Fibroblast of lung (primary cell): ENCODE data around the gene CDH4. TPM values are rescaled to one million over a fixed set of nuclear protein-coding genes. Genes with fewer than 3 reads are reported as not detected.
"Not testable (repeated sequence)": the region's sequence is repeated elsewhere in the genome, so short reads cannot be mapped to it uniquely, and the experiment has no call there.

Experiments
- DNase-seq, 2 donors: peaks; one replicate each; pipeline versions ENCODE4 v3.0.0 to v3.0.0-alpha.2; 2010; ENCODE audit warnings: low read depth in 2 of 2
- H2AFZ ChIP-seq: 2 replicates; pipeline ENCODE4 v1.5.1; 2012; ENCODE audit warnings: low read length, control low read depth, inconsistent platforms
- H3K27ac ChIP-seq: 2 replicates; pipeline ENCODE4 v1.5.1; 2011; ENCODE audit warnings: low read length, control low read depth; ENCODE audit not compliant: insufficient read depth
- H3K27me3 ChIP-seq: 2 replicates; pipeline ENCODE4 v1.5.1; 2011; ENCODE audit warnings: mild to moderate bottlenecking, low read length; ENCODE audit not compliant: control insufficient read depth, insufficient read depth
- H3K36me3 ChIP-seq: 2 replicates; pipeline ENCODE4 v1.5.1; 2011; ENCODE audit warnings: low read length; ENCODE audit not compliant: control insufficient read depth, insufficient read depth
- H3K4me1 ChIP-seq: 2 replicates; pipeline ENCODE4 v1.5.1; 2011; ENCODE audit warnings: low read length; ENCODE audit not compliant: control insufficient read depth, insufficient read depth; ENCODE audit errors: extremely low read depth
- H3K4me2 ChIP-seq: 2 replicates; pipeline ENCODE4 v1.5.1; 2011; ENCODE audit warnings: low read length, control low read depth; ENCODE audit not compliant: insufficient read depth; ENCODE audit errors: extremely low read depth
- H3K4me3 ChIP-seq, 4 experiments: fragments of 200-600 bp in 1 of 4; sonication (generic) in 1 of 4; replicated peaks in 1 of 4; 2 replicates each; pipeline ENCODE4 v1.5.1; 2011 to 2016; ENCODE audit warnings: low read length in 4 of 4, low read depth in 3 of 4, mild to moderate bottlenecking in 3 of 4, control low read depth in 2 of 4, inconsistent platforms in 1 of 4, mixed read lengths in 1 of 4; ENCODE audit not compliant: insufficient read depth in 1 of 4; ENCODE audit errors: control extremely low read depth in 1 of 4
- H3K79me2 ChIP-seq: 2 replicates; pipeline ENCODE4 v1.5.1; 2012; ENCODE audit warnings: mild to moderate bottlenecking, low read length, inconsistent platforms; ENCODE audit not compliant: control insufficient read depth, insufficient read depth
- H3K9ac ChIP-seq: 2 replicates; pipeline ENCODE4 v1.5.1; 2011; ENCODE audit warnings: mild to moderate bottlenecking, low read length, control low read depth; ENCODE audit not compliant: insufficient read depth
- H3K9me3 ChIP-seq: 2 replicates; pipeline ENCODE4 v1.5.1; 2012; ENCODE audit warnings: low read depth, low read length; ENCODE audit not compliant: control insufficient read depth, insufficient read depth
- H4K20me1 ChIP-seq: 2 replicates; pipeline ENCODE4 v1.5.1; 2011; ENCODE audit warnings: low read length; ENCODE audit not compliant: control insufficient read depth, insufficient read depth; ENCODE audit errors: extremely low read depth
- CTCF ChIP-seq, 2 donors: IDR thresholded peaks in 1 of 2; conservative IDR thresholded peaks in 1 of 2; 1 replicate in 1 of 2; 2 replicates in 1 of 2; pipeline ENCODE4 v1.5.1; 2011 to 2012; ENCODE audit warnings: low read length in 2 of 2, control low read depth in 1 of 2, inconsistent platforms in 1 of 2, low read depth in 1 of 2, mild to moderate bottlenecking in 1 of 2
- EZH2 ChIP-seq: IDR thresholded peaks from 2 replicates; pipeline ENCODE4 v1.5.1; 2012; ENCODE audit warnings: low read length, control low read depth, mild to moderate bottlenecking; ENCODE audit errors: missing control alignments
- polyA plus RNA-seq, 2 donors: library from polyadenylated mRNA; depleted of rRNA in 1 of 2; stranded (reverse) in 1 of 2; unstranded in 1 of 2; fragments of >200 nt; gene quantifications; 2 replicates each; pipeline ENCODE4 v1.2.1, GENCODE V29; 2011 to 2012; ENCODE audit warnings: missing spikeins in 1 of 2
- total RNA-seq: library from RNA; depleted of rRNA; stranded (reverse); fragments of >200 nt; gene quantifications from 2 replicates; pipeline ENCODE4 v1.2.1, GENCODE V29; 2014

CDH4 gene
- total and polyA plus RNA-seq, 2 donors (not counting 1 experiment from before 2014, with no cell fraction given), result 4.8 to 6.8 TPM

DNA sequence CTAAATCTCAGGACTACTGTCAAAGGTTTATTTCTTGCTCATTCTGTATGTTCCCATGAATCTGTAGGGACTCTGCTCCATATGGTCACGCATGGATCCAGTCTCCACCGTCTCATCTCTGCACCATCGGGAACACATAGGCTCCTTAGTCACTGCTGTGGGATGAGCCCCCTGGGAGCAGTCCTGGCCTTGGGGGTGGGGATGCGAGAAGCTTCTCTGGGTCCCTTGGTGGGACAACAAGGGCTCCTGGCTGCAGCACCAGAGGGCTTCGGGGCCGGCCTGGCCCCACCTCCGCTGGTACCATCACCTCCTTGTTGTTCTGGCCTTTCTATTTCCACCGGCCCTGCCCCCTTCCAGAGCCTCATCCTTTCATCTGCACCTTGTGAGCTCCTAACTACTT, 148.4 kb downstream of the CDH4 start:
- H3K4me3 ChIP-seq, result no peak overlapping the region
- H3K27me3 ChIP-seq, result no peaks in the 10 kb centered on the region
- H3K9me3 ChIP-seq, result no peaks in the 10 kb centered on the region
- H3K9ac ChIP-seq, result no peak overlapping the region
- H3K4me2 ChIP-seq, result no peak overlapping the region
- H4K20me1 ChIP-seq, result no peaks in the 10 kb centered on the region
- H3K4me1 ChIP-seq, result no peaks in the 10 kb centered on the region
- no peak overlapping the region for H2AFZ ChIP-seq
- no peaks in the 10 kb centered on the region for H3K79me2 ChIP-seq
- H3K36me3 ChIP-seq, result no peaks in the 10 kb centered on the region
- DNase-seq, result no peak
- TF ChIP-seq EZH2 (no peak), CTCF (conservative IDR thresholded peaks at IDR 0.05 in 1 of 2, IDR thresholded peaks at IDR 0.05 in 1 of 2; ENCODE audit: low read depth in 1 of 2, low read length in 2 of 2) (no peak)
- no peak overlapping the region for H3K27ac ChIP-seq

GRCh38 chr20:61404303-61404702, 152.2 kb downstream of the CDH4 start:
- no peak overlapping the region for H2AFZ ChIP-seq
- H3K27me3 ChIP-seq, result no peaks in the 10 kb centered on the region
- TF ChIP-seq CTCF (conservative IDR thresholded peaks at IDR 0.05 in 1 of 2, IDR thresholded peaks at IDR 0.05 in 1 of 2; ENCODE audit: low read depth in 1 of 2, low read length in 2 of 2), result no peak
- TF ChIP-seq EZH2, result no peak

DNA sequence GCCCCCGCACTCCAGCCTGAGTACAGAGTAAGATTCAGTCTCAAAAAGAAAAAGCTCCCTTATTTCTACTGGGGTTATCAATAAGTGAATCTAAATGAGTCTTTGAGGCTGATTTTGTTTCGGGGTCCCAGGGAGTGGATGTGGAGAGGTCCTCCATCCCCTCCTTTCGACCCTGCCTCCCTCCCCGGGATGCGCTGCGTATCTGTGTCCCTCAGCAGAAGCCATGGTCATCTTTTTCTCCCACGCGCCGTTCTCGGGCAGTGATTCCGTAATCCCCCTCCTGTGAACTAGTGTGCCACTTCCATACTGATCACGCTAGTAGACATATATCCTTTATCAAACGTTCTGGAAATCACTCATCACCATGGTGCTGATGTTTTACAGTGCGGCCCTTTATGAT, 152.9 kb downstream of the CDH4 start:
- no peak for TF ChIP-seq EZH2
- TF ChIP-seq CTCF (conservative IDR thresholded peaks at IDR 0.05 in 1 of 2, IDR thresholded peaks at IDR 0.05 in 1 of 2; ENCODE audit: low read depth in 1 of 2, low read length in 2 of 2), result no peak
- H3K27me3 ChIP-seq, result no peaks in the 10 kb centered on the region

More at GRCh38 chr20:61404303-61404702, 152.2 kb downstream of the CDH4 start:
- Histone ChIP-seq H3K36me3 (no peaks in the 10 kb centered on the region), H3K9me3 (no peaks in the 10 kb centered on the region), H3K27ac (no peak overlapping the region), H3K79me2 (no peaks in the 10 kb centered on the region), H3K9ac (no peak overlapping the region), H3K4me3 (no peak overlapping the region), H3K4me1 (no peaks in the 10 kb centered on the region), H4K20me1 (no peaks in the 10 kb centered on the region), H3K4me2 (no peak overlapping the region)
- DNase-seq, result no peak

DNA sequence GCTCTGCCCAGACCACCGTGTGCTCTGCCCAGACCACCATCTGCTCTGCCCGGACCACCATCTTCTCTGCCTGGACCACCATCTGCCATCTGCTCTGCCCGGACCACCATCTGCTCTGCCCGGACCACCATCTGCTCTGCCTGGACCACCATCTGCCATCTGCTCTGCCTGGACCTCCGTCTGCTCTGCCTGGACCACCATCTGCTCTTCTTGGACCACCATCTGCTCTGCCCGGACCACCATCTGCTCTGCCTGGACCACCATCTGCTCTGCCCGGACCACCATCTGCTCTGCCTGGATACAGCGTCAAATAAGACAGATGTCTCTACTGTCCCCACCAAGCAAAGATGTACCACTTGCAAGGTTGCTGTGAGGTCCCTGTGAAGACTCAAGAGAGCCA, 154.7 kb downstream of the CDH4 start:
- not testable (repeated sequence) for H4K20me1 ChIP-seq, H3K79me2 ChIP-seq, H3K9ac ChIP-seq, H3K27me3 ChIP-seq, H2AFZ ChIP-seq, H3K4me1 ChIP-seq, H3K4me3 ChIP-seq, H3K9me3 ChIP-seq, H3K36me3 ChIP-seq, H3K27ac ChIP-seq, H3K4me2 ChIP-seq, DNase-seq

More for the DNA sequence above, 152.9 kb downstream of the CDH4 start:
- Histone ChIP-seq H3K4me1 (no peaks in the 10 kb centered on the region), H3K27ac (no peak overlapping the region), H3K9me3 (no peaks in the 10 kb centered on the region), H4K20me1 (no peaks in the 10 kb centered on the region), H2AFZ (no peak overlapping the region), H3K36me3 (no peaks in the 10 kb centered on the region), H3K9ac (no peak overlapping the region), H3K4me2 (no peak overlapping the region), H3K4me3 (no peak overlapping the region), H3K79me2 (no peaks in the 10 kb centered on the region)
- DNase-seq, result no peak
